Lower lobe of right lung (tissue), 2 donors: ENCODE results near the gene ABCC1. TPM values are rescaled to one million over a fixed set of nuclear protein-coding genes. Genes with fewer than 3 reads are reported as not detected.

Experiments used
- ATAC-seq, 2 donors: fragments of 200-7000 bp; cut with Tn5 transposase; one replicate each; pipeline ENCODE4 v1.9.1; 2020 to 2022; ENCODE audit warnings: mild to moderate bottlenecking in 2 of 2, moderate library complexity in 2 of 2
- DNase-seq: peaks from one replicate; pipeline ENCODE4 v3.0.0-alpha.2; 2020
- H3K27ac ChIP-seq: fragments of 200-600 bp; one replicate; pipeline ENCODE4 v1.8.0; 2022
- H3K27me3 ChIP-seq: fragments of 200-600 bp; one replicate; pipeline ENCODE4 v1.8.0; 2022; ENCODE audit warnings: low read depth
- H3K36me3 ChIP-seq: fragments of 200-600 bp; one replicate; pipeline ENCODE4 v1.8.0; 2022; ENCODE audit warnings: mild to moderate bottlenecking
- H3K4me1 ChIP-seq: fragments of 200-600 bp; one replicate; pipeline ENCODE4 v1.8.0; 2022
- H3K4me3 ChIP-seq: fragments of 200-600 bp; one replicate; pipeline ENCODE4 v1.8.0; 2022; ENCODE audit warnings: mild to moderate bottlenecking
- H3K9me3 ChIP-seq: fragments of 200-600 bp; one replicate; pipeline ENCODE4 v1.8.0; 2022
- CTCF ChIP-seq: fragments of 200-600 bp; IDR thresholded peaks from one replicate; pipeline ENCODE4 v1.8.0; 2022; ENCODE audit warnings: antibody characterized with exemption, mild to moderate bottlenecking
- intact Hi-C: fragments of 100-400 bp; cut with DNase I; formaldehyde crosslinking; loops from one replicate; pipeline ENCODE4 v1.11.0; 2022
- total RNA-seq: library from RNA; stranded (reverse); fragmentation: NEBNext Ultra II Directional; extraction: Animal tissue kit (Norgen Biotek cat#: 25700); gene quantifications from one replicate; pipeline ENCODE4 v1.2.1, GENCODE V29; 2021
- donor health status: DM: no; HTN: yes; CAD: no; lungs with severe emphysema.

Gene ABCC1
- total RNA-seq, 1 donor from 2014 or later = 47.5 TPM

- TF ChIP-seq CTCF = no peak
- Histone ChIP-seq H3K4me3 (no peak overlapping the region), H3K27me3 (no peaks in the 10 kb centered on the region), H3K4me1 (peaks cover 5% of the 10 kb centered on the region), H3K27ac (no peak overlapping the region), H3K36me3 (peaks cover 88% of the 10 kb centered on the region), H3K9me3 (peaks cover 7% of the 10 kb centered on the region)
- DNase-seq = no peak
- ATAC-seq = no peak
- intact Hi-C loops = loop anchor here (10.0 kb wide), 1 partner anchor 250 kb away; no protein-coding TSS in a partner anchor
Observed at GRCh38 chr16:16124974-16125373, 175.6 kb downstream of the ABCC1 start.

- Histone ChIP-seq H3K36me3 (peaks cover 91% of the 10 kb centered on the region), H3K4me3 (no peak overlapping the region), H3K4me1 (no peaks in the 10 kb centered on the region), H3K9me3 (peaks cover 7% of the 10 kb centered on the region), H3K27ac (no peak overlapping the region), H3K27me3 (no peaks in the 10 kb centered on the region)
- no peak for DNase-seq
- TF ChIP-seq CTCF = no peak
- intact Hi-C loops = loop anchor here (10.0 kb wide), 1 partner anchor 252 kb away; no protein-coding TSS in a partner anchor
- ATAC-seq = peak in 1 of 2 donors; percentile 16
Observed at GRCh38 chr16:16126896-16127295, 177.5 kb downstream of the ABCC1 start.

GRCh38 chr16:16127469-16128116 is 178.2 kb downstream of the ABCC1 start:
- Histone ChIP-seq H3K9me3 (peaks cover 7% of the 10 kb centered on the region), H3K36me3 (peaks cover 91% of the 10 kb centered on the region), H3K4me3 (no peak overlapping the region), H3K27ac (no peak overlapping the region), H3K4me1 (no peaks in the 10 kb centered on the region), H3K27me3 (no peaks in the 10 kb centered on the region)
- intact Hi-C loops = loop anchor here (10.0 kb wide), 1 partner anchor 253 kb away; no protein-coding TSS in a partner anchor
- DNase-seq = peak; percentile 66
- peak; percentile 86 for TF ChIP-seq CTCF
- peak; percentile 85 to 89 for ATAC-seq

DNA sequence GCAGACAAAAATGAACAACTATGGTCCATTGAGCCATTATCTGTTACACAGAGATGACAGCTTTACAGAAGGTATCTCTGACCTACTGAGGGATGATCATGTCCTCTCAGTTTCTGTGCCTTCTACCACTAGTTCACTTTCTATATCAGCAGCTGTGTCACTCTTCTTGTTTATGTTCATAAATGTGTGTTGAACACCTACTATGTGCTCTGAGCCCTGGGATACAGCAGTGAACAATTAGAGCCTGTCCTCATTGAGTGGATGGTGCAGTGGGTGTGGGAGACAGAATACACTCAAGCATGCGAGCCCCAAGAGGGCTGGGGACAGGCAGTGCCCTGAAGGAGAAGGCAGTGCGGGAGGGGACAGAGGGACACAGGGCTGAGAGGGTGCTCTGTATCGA is 181.8 kb downstream of the ABCC1 start:
- H3K36me3 ChIP-seq = peaks cover 94% of the 10 kb centered on the region
- ATAC-seq (no peak), DNase-seq (no peak)
- H3K27me3 ChIP-seq = no peaks in the 10 kb centered on the region
- no peak overlapping the region for H3K4me3 ChIP-seq
- TF ChIP-seq CTCF = no peak
- H3K27ac ChIP-seq = no peak overlapping the region
- intact Hi-C loops = no loop called here
- no peaks in the 10 kb centered on the region for H3K4me1 ChIP-seq
- no peaks in the 10 kb centered on the region for H3K9me3 ChIP-seq

GRCh38 chr16:16131659-16132058 is 182.2 kb downstream of the ABCC1 start:
- no peak for TF ChIP-seq CTCF
- Histone ChIP-seq H3K36me3 (peaks cover 96% of the 10 kb centered on the region), H3K9me3 (no peaks in the 10 kb centered on the region), H3K4me3 (no peak overlapping the region), H3K27ac (no peak overlapping the region), H3K27me3 (no peaks in the 10 kb centered on the region), H3K4me1 (no peaks in the 10 kb centered on the region)
- peak; percentile 12 for DNase-seq
- ATAC-seq = no peak
- intact Hi-C loops = no loop called here
